ENCODE measurements around the gene ZWILCH.

Gene ZWILCH

GRCh38 chr15:66591322-66591862, 86.3 kb downstream of the ZWILCH start:
- Histone ChIP-seq H3K9ac (ENCODE audit: low read depth in 1 of 2, low read length in 2 of 2) (no peak overlapping the region), H3K9me3 (ENCODE audit: control insufficient read depth in 2 of 2, low read length in 2 of 2) (no peaks in the 10 kb centered on the region), H3K27ac (ENCODE audit: low read depth in 2 of 2, low read length in 2 of 2) (no peak overlapping the region), H3K27me3 (ENCODE audit: control insufficient read depth in 2 of 2, insufficient read depth in 2 of 2, low read length in 2 of 2) (peaks cover 0 to 2% of the 10 kb centered on the region in 2 donors), H3K4me1 (ENCODE audit: control insufficient read depth in 2 of 2, insufficient read depth in 2 of 2, low read length in 2 of 2) (peaks cover 0 to 2% of the 10 kb centered on the region in 2 donors), H3K36me3 (ENCODE audit: control insufficient read depth in 2 of 2, insufficient read depth in 2 of 2, low read length in 2 of 2) (no peaks in the 10 kb centered on the region), H3K4me3 (ENCODE audit: low read length in 2 of 2) (no peak overlapping the region)

- no peak overlapping the region for H3K4me3 ChIP-seq (ENCODE audit: low read length in 2 of 2)
- H3K9ac ChIP-seq (ENCODE audit: low read depth in 1 of 2, low read length in 2 of 2): no peak overlapping the region
- no peak overlapping the region for H3K27ac ChIP-seq (ENCODE audit: low read depth in 2 of 2, low read length in 2 of 2)
- no peaks in the 10 kb centered on the region for H3K36me3 ChIP-seq (ENCODE audit: control insufficient read depth in 2 of 2, insufficient read depth in 2 of 2, low read length in 2 of 2)
- H3K4me1 ChIP-seq (ENCODE audit: control insufficient read depth in 2 of 2, insufficient read depth in 2 of 2, low read length in 2 of 2): peaks cover 0 to 2% of the 10 kb centered on the region in 2 donors
- H3K27me3 ChIP-seq (ENCODE audit: control insufficient read depth in 2 of 2, insufficient read depth in 2 of 2, low read length in 2 of 2): peaks cover 0 to 2% of the 10 kb centered on the region in 2 donors
- H3K9me3 ChIP-seq (ENCODE audit: control insufficient read depth in 2 of 2, low read length in 2 of 2): no peaks in the 10 kb centered on the region
These were observed 87.5 kb downstream of the ZWILCH start for GRCh38 chr15:66592505-66593218.

GRCh38 chr15:66593219-66593780, 88.2 kb downstream of the ZWILCH start:
- H3K27me3 ChIP-seq (ENCODE audit: control insufficient read depth in 2 of 2, insufficient read depth in 2 of 2, low read length in 2 of 2): peaks cover 0 to 2% of the 10 kb centered on the region in 2 donors
- H3K4me3 ChIP-seq (ENCODE audit: low read length in 2 of 2): no peak overlapping the region
- no peak overlapping the region for H3K27ac ChIP-seq (ENCODE audit: low read depth in 2 of 2, low read length in 2 of 2)
- no peaks in the 10 kb centered on the region for H3K36me3 ChIP-seq (ENCODE audit: control insufficient read depth in 2 of 2, insufficient read depth in 2 of 2, low read length in 2 of 2)
- H3K9ac ChIP-seq (ENCODE audit: low read depth in 1 of 2, low read length in 2 of 2): no peak overlapping the region
- H3K9me3 ChIP-seq (ENCODE audit: control insufficient read depth in 2 of 2, low read length in 2 of 2): no peaks in the 10 kb centered on the region
- peaks cover 0 to 2% of the 10 kb centered on the region in 2 donors for H3K4me1 ChIP-seq (ENCODE audit: control insufficient read depth in 2 of 2, insufficient read depth in 2 of 2, low read length in 2 of 2)

- H3K4me3 ChIP-seq (ENCODE audit: low read length in 2 of 2): no peak overlapping the region
- H3K27ac ChIP-seq (ENCODE audit: low read depth in 2 of 2, low read length in 2 of 2): no peak overlapping the region
- peaks cover 0 to 2% of the 10 kb centered on the region in 2 donors for H3K27me3 ChIP-seq (ENCODE audit: control insufficient read depth in 2 of 2, insufficient read depth in 2 of 2, low read length in 2 of 2)
- no peaks in the 10 kb centered on the region for H3K9me3 ChIP-seq (ENCODE audit: control insufficient read depth in 2 of 2, low read length in 2 of 2)
- no peak overlapping the region for H3K9ac ChIP-seq (ENCODE audit: low read depth in 1 of 2, low read length in 2 of 2)
- H3K36me3 ChIP-seq (ENCODE audit: control insufficient read depth in 2 of 2, insufficient read depth in 2 of 2, low read length in 2 of 2): no peaks in the 10 kb centered on the region
- H3K4me1 ChIP-seq (ENCODE audit: control insufficient read depth in 2 of 2, insufficient read depth in 2 of 2, low read length in 2 of 2): peaks cover 0 to 2% of the 10 kb centered on the region in 2 donors
These were observed 89.2 kb downstream of the ZWILCH start for GRCh38 chr15:66594344-66594743.

GRCh38 chr15:66594836-66595235, 89.7 kb downstream of the ZWILCH start:
- Histone ChIP-seq H3K4me1 (ENCODE audit: control insufficient read depth in 2 of 2, insufficient read depth in 2 of 2, low read length in 2 of 2) (peaks cover 0 to 2% of the 10 kb centered on the region in 2 donors), H3K4me3 (ENCODE audit: low read length in 2 of 2) (no peak overlapping the region), H3K27me3 (ENCODE audit: control insufficient read depth in 2 of 2, insufficient read depth in 2 of 2, low read length in 2 of 2) (peaks cover 0 to 2% of the 10 kb centered on the region in 2 donors), H3K27ac (ENCODE audit: low read depth in 2 of 2, low read length in 2 of 2) (no peak overlapping the region), H3K9ac (ENCODE audit: low read depth in 1 of 2, low read length in 2 of 2) (no peak overlapping the region), H3K36me3 (ENCODE audit: control insufficient read depth in 2 of 2, insufficient read depth in 2 of 2, low read length in 2 of 2) (no peaks in the 10 kb centered on the region), H3K9me3 (ENCODE audit: control insufficient read depth in 2 of 2, low read length in 2 of 2) (no peaks in the 10 kb centered on the region)

GRCh38 chr15:66595332-66595731, 90.2 kb downstream of the ZWILCH start:
- Histone ChIP-seq H3K27ac (ENCODE audit: low read depth in 2 of 2, low read length in 2 of 2) (no peak overlapping the region), H3K36me3 (ENCODE audit: control insufficient read depth in 2 of 2, insufficient read depth in 2 of 2, low read length in 2 of 2) (no peaks in the 10 kb centered on the region), H3K4me1 (ENCODE audit: control insufficient read depth in 2 of 2, insufficient read depth in 2 of 2, low read length in 2 of 2) (peaks cover 0 to 2% of the 10 kb centered on the region in 2 donors), H3K4me3 (ENCODE audit: low read length in 2 of 2) (no peak overlapping the region), H3K9ac (ENCODE audit: low read depth in 1 of 2, low read length in 2 of 2) (no peak overlapping the region), H3K9me3 (ENCODE audit: control insufficient read depth in 2 of 2, low read length in 2 of 2) (no peaks in the 10 kb centered on the region), H3K27me3 (ENCODE audit: control insufficient read depth in 2 of 2, insufficient read depth in 2 of 2, low read length in 2 of 2) (peaks cover 0 to 2% of the 10 kb centered on the region in 2 donors)

GRCh38 chr15:66595931-66596545, 90.9 kb downstream of the ZWILCH start:
- H3K27me3 ChIP-seq (ENCODE audit: control insufficient read depth in 2 of 2, insufficient read depth in 2 of 2, low read length in 2 of 2): peaks cover 0 to 2% of the 10 kb centered on the region in 2 donors

GRCh38 chr15:66598095-66598815, 93.1 kb downstream of the ZWILCH start:
- Histone ChIP-seq H3K36me3 (ENCODE audit: control insufficient read depth in 2 of 2, insufficient read depth in 2 of 2, low read length in 2 of 2) (no peaks in the 10 kb centered on the region), H3K9me3 (ENCODE audit: control insufficient read depth in 2 of 2, low read length in 2 of 2) (no peaks in the 10 kb centered on the region), H3K4me3 (ENCODE audit: low read length in 2 of 2) (no peak overlapping the region), H3K9ac (ENCODE audit: low read depth in 1 of 2, low read length in 2 of 2) (no peak overlapping the region), H3K27me3 (ENCODE audit: control insufficient read depth in 2 of 2, insufficient read depth in 2 of 2, low read length in 2 of 2) (peaks cover 0 to 2% of the 10 kb centered on the region in 2 donors), H3K4me1 (ENCODE audit: control insufficient read depth in 2 of 2, insufficient read depth in 2 of 2, low read length in 2 of 2) (no peaks in the 10 kb centered on the region), H3K27ac (ENCODE audit: low read depth in 2 of 2, low read length in 2 of 2) (no peak overlapping the region)

More at GRCh38 chr15:66595931-66596545, 90.9 kb downstream of the ZWILCH start:
- Histone ChIP-seq H3K9me3 (ENCODE audit: control insufficient read depth in 2 of 2, low read length in 2 of 2) (no peaks in the 10 kb centered on the region), H3K4me3 (ENCODE audit: low read length in 2 of 2) (no peak overlapping the region), H3K36me3 (ENCODE audit: control insufficient read depth in 2 of 2, insufficient read depth in 2 of 2, low read length in 2 of 2) (no peaks in the 10 kb centered on the region), H3K27ac (ENCODE audit: low read depth in 2 of 2, low read length in 2 of 2) (no peak overlapping the region), H3K9ac (ENCODE audit: low read depth in 1 of 2, low read length in 2 of 2) (no peak overlapping the region), H3K4me1 (ENCODE audit: control insufficient read depth in 2 of 2, insufficient read depth in 2 of 2, low read length in 2 of 2) (peaks cover 0 to 2% of the 10 kb centered on the region in 2 donors)

All from mucosa of rectum (tissue), 2 donors.